GM19468 (cell line): ENCODE results near the gene ZBTB40.

Experiments
- ATAC-seq: cut with Tn5 transposase; IDR thresholded peaks from one replicate; pipeline ENCODE4 v1.9.1; 2021; ENCODE audit warnings: mild to moderate bottlenecking, moderate library complexity, moderate number of reproducible peaks; ENCODE audit not compliant: unreplicated experiment; ENCODE audit errors: extremely low read depth

The ZBTB40 gene

DNA sequence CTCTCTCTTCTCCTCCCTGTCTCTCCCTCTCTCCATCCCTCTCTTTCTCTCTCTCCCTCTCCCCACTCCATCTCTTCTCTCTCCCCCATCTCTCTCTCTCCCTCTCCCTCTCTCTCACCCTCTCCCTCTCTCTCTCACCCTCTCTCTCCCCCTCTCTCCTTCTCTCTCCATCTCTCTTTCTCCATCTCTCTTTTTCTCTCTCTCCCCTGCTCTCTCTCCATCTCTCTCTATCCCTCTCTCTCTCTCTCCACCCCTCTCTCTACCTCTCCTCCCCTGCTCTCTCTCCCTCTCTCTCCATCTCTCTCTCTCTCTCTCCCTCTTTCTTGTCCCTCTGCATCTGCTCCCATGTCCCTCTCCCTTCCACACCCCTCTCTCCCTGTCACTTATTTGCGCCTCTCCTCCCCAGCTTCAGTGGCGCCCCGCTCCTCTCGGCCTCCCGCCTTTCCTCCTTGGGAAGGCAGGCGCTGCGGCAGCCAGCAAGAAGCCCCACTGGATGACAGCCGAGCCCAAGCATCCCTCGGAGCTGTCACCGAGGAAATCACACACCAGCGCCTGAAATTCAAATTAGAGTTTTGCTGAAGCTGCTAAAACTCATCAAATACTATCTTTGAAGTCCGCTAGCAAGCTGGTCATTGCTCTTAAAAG, 96.3 kb downstream of the ZBTB40 start:
- ATAC-seq = no peak

DNA sequence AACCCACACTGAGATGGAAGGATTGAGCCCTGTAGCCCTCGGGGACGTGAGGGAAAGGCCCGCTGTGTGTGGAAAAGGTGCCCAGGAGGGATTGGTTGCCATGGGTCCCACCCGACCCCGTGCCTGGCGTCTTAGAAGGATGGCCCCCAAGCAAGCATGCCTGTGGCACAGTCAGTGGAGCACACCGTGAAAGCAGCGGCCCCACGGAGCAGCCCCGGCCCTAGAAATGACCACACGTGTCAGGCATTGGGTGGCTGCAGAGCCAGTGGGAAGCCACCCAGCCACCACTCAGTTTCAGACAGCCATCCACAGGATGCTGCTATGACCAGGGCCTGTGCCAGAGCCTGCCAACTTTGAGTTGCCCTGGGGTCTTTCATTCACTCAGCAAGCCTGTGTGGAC, 98.4 kb downstream of the ZBTB40 start:
- ATAC-seq = no peak

DNA sequence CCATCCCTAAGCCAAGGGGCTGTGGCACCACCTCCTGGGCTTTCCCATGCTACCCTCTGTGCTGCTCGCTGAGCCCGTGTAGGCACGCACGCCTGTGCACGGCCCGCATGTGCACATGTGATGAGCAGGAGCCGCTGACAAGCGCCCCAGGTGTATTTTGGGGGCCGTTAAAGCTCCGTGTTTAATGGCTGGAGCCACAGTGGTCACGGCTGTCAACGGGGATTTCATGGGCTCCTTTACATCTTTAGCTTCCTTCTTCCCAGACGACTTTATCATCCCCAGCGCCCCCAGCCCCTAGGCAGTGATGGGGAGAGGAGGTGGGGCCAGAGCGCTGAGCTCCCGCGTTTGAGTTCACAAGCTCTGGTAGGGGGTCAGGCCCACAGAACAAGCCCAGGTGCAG, 99.9 kb downstream of the ZBTB40 start:
- no peak for ATAC-seq

DNA sequence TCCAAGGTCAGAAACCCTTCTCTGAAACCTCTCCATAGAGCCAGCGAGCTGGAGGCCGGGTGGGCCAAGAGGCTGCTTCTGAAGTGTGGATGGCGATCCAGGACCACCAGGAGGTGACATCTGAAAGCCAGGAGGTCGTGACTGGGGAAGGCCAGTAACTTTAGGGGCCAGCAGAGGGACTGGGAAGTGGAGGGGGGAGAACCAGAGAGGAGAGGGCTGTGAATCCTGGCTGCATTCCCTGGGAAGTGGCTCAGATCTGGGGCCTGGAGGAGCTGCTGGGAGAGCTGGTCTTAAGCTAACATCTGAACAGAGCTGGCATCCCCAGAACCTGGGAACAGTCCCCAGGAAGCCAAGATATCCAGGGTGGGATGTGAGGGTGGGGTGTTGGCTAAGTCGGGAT, 100.4 kb downstream of the ZBTB40 start:
- ATAC-seq = no peak

DNA sequence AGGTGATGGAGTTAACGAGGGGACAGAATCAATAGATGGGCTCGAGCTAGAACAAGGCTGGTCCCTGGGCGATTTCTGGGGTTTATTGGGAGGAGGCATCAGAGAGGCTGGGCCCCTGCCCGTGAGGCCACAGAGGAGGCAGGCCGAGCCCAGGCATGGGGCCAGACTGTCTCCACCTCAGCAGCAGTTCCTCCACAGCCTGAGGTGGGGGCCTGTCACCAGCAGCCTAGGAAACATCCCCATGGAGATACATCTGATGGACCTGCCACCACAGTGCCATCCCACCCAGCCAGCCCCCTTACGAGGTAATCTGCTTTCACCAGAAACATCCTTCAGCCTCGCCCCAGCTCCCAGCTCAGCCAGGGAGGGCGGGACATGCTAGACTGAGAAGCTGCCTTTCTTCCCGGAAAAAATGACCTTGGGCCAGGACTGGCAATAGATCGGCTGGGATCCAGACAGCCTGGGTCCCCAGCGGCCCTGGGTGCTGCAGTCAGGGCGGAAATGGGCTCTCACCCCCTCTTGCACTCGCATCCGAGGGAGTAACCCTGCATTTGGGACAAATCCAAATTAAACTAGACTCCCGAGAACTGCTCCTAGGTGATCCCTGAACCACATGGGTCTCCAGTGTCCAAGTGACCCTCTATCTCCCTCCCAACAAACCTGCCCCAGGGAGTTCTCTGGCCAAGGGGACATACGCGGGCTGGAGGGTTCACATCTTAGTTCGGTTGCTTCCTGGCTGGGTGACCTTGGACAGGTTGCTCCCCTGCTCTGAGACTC, 101.6 kb downstream of the ZBTB40 start:
- ATAC-seq = no peak

DNA sequence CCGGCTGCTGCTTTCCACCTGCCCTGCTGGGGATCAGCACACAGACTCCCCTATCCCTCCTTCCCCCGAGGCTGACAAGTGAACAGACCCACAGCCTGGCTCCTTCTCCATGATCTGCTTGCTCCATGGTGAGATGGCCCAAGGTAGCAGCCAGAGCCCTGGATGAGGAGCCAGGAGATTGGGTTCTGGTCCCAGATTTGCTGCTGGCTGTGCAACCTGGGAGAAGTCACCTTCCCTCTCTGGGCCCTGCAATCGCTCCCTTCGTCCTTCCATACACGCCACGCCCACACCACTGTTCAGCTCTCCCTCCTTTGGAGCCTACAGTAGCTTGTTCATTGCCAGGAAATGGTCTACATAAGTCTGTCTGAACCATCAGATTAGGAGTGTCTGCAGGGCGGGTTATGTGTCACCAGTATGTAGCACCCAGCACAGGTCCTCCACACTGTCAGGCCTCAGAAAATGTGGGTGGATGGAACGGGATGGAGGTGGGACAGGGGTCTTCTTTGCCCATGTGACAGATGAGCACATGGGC, 102.4 kb downstream of the ZBTB40 start:
- no peak for ATAC-seq

DNA sequence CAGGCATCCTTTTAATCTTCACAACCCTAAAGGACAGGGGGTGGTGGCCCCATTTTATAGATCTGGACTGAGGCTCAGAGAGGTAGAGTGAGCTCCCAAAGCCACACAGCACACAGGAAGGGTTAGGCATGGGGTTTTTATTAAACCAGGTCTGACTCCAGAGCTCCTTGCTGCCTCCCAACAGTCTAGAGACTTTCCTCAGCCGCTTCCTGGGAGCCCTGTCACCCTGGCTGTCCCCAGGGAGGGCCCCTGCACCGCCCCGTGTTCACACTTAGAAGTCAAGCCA, 103.7 kb downstream of the ZBTB40 start:
- no peak for ATAC-seq

DNA sequence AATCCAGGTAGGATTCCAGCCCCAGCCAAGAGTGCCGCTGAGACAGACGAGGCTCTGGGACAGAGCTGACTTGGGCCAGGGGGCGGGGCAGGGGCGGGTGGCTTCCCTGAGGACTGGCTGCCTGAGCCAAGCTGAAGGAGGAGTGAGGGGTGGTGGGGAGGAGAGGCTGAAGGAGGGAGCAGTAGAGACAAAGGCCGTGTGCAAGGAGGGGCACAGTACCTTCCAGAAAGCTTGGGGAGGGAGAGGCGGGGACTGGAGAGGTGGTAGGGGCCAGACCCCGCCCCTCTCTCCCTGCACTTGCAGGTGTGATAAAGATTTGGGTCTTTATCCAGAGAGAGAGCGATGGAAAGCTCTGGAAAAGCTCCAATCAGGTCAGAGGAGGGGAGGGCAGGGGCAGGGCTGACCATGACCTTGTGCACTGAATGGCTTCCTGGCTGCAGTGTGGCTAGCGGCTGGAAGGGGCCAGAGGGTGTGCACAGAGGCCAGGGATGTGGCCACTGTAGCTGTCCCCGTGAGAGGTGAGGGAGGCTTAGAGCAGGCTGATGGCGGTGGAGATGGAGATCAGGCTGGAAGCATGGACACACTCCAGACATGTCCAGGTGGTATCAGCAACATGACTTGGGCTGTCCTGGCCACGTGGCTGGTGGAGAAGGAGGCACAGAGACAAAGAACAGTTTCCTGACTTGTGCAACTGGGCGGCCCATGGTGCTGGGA, 104.9 kb downstream of the ZBTB40 start:
- ATAC-seq = no peak

DNA sequence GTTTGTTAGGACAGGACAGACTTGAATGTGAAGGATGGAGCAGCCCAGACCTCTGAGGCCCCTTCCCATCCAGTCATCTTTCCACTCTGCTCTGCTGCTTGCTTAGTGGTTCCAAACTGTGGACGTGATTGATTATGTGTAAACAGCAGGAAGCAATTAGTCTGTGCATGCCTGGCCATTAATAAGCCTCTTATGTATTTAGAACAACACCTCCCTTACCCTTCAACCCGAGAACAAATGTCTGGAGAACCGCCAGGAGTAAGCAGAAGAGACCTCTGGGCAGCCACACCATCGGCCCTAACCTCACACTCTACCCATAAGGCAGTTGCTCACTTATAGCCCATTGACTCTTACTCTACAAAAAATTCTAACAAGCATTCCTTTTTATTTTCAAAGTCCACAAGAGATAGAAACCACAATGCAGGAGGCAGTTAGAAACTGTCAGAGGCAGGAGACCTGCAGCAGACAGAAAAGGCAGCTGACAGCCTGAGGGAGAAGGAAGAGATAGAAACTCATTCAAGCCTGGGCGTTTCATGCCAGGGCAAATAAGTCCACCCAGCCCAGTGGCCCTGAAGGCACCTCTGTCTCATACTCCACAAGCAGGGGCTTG, 105.8 kb downstream of the ZBTB40 start:
- ATAC-seq = no peak

DNA sequence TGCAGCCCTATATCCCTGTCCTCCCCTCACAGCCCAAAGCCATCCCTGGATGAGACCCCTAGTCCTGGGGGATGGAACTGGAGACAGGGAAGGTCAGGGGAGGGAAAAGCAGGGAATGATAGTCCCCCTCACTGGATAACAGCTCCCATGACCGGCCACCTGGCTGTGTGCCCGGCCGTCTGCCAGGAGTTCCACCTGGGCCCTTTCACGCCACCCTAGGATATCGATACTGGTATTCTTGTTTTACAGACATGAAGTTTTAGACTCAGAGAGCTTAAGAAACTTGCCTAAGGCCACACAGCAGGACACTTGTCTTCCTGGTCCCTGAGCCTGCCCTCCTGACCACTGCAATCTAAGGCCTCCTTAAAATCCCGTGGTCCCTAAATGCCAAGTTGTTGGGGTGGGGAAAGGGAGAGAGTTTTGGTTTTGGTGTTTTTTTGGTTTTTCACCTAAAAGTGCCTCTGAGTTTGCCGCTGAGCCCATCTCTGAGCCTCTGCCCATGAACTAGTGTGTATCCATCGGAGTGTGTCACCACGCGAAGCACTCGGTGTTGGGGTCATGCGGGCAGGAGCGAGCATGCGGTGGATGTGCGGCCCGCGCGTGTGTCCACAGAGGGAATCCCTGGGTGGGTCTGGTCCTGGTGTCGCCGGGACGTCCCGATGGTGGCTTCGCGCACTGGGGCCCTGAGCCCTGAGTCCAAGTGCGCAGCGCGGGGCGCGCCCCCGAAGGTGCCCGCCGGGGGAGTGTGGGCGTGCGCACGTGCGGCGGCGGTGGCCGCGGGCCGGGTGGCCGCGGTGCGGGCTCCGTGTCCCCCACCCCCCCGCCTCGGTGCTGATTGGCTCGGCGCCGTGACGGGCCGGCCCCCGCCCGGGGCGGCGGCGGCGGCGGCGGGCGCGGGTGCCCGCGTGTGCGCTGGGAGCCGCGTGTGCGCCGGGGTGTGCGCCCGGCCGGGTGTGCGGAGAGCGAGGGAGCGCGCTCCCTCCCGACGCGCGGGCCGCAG, 111.2 kb downstream of the ZBTB40 start, which contains the start of gene EPHA8:
Gene EPHA8 (plus strand): TSS at position 906 of the 1,000 bp plus-strand sequence. CDS start 147 bp downstream, outside the sequence.
- ATAC-seq = no peak

DNA sequence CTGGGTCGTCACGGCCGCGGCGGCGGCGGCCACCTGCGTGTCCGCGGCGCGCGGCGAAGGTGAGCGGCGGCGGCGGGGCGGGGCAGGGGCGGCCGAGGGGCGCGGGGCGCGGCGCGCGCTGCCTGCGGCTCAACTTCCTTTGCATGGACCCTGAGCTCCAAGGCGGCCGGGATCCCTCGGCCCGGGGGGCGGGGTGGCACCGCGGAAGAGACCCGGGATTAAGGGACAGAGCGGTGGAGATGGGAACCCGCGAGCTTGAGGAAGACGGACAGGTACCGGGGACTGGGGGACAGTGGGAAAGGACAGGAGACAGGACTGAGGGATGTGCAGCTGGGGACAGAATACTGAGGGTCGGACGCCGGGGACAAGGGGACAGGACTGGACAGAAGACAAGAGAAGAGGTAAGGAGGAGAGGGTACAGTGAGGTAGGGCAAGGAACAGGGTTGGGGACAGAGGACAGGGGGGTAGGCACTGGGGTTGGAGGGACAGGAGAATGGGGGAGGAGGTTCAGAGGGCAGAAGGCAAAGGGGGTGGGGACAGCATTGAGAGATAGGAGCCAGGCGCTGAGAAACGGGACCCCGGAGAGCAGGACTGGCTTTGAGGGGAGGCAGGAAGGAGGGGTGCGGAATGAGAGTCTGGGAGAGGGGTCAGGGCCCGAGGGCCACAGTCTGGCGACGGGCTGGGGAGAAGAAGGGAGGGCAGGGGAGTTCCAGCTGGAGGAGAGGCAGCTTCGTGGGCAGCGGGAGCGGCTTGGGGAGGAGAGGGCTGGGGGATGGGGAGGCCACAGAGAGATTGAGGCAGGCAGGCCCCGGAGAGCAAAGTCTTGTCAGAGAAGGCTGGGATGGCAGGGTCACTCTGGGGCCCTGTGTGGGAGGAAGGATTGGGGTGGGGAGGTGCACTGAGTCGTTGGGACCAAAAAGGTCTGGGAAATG, 112.3 kb downstream of the ZBTB40 start:
- ATAC-seq = no peak

DNA sequence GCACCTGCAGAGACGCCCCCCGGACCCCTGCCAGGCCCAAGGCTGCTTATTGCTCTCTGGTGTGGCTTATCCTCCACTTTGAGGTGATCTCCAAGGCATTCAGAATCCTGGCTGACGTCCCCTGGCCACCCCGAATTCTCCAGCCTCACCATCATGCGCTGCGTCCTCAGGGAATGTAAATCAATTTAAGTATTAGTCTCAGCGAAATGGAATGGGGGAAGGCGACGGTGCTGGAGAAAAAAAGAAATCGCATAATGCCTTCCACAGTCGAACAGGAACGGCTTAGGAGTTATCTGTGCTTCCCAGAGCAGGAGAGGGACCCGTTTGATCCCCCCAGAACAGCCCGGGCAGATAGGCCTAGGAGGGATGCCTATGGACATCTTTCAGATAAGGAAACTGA, 114.5 kb downstream of the ZBTB40 start:
- ATAC-seq = no peak

DNA sequence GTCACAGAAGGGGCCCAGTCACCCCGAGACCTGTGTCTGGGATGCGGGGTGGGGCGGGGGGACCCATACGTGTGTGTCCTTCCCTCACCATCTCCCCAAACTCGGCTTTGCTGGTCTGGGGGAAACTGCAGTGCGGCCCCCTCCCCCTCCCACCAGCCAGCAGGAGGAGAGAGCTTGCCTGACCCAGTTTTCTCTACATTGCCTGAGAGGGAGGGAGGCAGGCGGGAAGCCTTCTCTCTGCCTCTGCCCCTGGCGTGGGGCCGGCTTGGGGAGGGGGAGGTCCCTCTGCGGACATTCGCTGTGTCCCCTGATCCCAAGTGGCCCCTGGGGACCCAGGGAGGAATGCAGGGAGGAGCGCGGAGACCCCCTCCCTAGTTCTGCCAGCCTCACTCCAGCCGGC, 115.5 kb downstream of the ZBTB40 start:
- no peak for ATAC-seq

DNA sequence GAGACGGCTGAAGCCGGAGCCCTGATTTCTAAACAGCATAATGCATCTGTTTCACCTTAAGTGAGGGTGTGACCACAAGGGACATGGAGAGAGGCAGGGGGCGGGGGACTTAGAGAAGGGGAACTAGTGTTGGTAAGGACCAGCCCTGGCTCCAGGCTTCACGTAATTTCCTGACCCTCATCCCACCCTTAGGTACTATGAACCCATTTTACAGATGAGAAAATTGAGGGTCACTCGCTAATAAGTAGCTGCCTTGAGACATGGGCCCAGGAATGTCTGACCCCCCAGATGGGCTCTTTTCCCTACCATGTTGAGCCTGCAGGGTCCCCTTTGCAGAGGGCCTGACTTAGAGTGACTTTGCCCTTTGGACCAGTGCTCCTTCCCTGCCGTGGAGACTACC, 116.3 kb downstream of the ZBTB40 start:
- no peak for ATAC-seq

DNA sequence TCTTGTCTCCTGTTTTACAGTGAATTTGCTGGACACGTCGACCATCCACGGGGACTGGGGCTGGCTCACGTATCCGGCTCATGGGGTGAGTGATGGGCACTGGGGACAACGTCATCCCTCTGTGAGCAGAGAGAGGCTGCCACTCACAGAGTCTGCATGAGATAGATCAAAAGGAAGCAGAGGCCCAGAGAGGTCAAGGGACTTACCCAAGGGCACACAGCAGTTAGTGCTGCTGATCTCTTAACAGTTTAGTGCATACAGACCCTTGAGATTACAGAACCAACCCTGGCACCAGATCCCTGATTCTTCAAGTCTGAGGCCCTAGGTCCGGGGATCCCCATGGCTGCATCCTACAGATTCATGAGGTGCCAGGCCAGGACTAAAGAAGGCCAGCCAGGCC, 117.6 kb downstream of the ZBTB40 start:
- ATAC-seq = no peak

DNA sequence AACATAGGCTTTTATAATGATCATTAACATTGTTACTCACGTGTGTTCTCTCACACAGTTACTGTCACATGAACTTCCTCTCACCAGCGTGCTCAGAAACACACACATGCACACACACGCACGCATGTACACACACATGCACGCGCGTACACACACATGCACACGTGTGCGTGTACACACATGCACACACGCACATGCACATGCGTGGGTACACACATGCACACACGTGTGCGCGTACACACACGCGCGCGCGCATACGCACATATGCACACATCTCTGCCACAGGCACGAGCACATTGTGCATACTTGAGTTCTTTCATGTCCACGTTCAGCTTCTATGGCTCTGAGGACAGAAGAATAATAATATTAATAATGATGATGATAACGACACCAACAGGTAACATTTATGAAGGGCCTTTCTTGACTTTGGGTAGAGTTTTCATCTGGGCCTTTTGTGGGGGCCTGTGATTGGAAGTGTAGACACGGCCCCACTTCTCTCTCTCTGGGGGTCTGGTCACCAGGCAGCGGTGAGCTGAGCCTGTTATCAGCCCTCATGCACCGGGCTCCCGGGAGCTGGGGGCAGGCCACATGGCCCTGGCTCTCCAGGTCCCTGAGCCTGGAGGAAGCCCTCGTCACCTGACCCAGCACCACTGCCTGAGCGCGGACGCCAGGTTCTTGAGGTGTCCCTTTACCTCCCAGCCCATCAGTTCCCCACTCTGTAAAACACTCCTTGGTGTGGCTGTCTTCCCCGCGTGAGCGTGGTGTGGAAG, 118.7 kb downstream of the ZBTB40 start:
- ATAC-seq = no peak

DNA sequence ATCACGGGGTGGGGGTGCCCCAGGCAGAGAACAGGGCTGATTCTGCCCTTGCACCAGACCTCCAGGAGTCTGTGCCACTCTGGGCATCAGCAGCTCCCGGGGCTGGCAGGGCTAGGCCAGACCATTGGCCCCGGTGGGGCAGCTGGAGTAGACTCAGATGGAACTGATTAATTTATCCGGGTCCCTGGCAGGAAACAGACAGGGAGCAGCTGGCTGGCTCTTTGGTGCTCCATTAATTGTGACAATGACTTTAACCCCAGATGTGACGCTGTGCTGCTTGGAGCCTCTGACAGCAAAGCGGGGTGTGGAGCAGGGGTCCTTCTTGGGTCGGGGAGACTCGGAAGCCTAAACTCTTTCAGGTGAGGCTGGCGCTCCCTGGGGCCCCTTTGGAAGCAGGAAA, 121.2 kb downstream of the ZBTB40 start:
- no peak for ATAC-seq

DNA sequence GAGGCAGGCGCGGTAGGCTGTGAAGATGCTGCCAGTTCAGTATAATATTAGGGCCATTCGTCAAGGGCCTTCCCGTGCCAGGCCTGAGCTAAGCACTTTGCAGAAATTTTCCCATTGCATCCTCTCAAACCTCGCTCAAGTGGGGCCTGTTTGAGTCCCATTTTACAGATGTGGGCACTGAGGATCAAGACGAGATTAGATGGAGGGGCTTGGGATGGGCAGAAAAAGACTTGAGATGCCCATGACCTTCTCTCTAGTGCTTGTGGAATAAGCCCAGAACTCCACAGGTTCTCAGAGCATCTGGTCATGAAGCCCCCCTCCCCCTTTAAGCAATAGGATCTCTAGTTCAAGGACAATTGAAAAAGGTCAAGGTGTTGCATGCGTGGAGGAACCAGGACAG, 121.6 kb downstream of the ZBTB40 start:
- no peak for ATAC-seq
